Measurements from ENCODE around the gene SYT2. TPM values are rescaled to one million over a fixed set of nuclear protein-coding genes. Genes with fewer than 3 reads are reported as not detected.

Gene SYT2
- total RNA-seq, 1 donor from 2014 or later, result 0.07 TPM

- Mint-ChIP-seq H3K4me1 (ENCODE audit: low read depth) (no peaks in the 10 kb centered on the region), H3K27ac (ENCODE audit: unreplicated experiment) (no peak overlapping the region), H3K27me3 (ENCODE audit: low read depth) (peaks cover 72% of the 10 kb centered on the region)
Observed at GRCh38 chr1:202659541-202659940, 50.7 kb downstream of the SYT2 start.

GRCh38 chr1:202658769-202659168 is 51.5 kb downstream of the SYT2 start:
- H3K4me1 Mint-ChIP-seq (ENCODE audit: low read depth), result no peaks in the 10 kb centered on the region
- peaks cover 72% of the 10 kb centered on the region for H3K27me3 Mint-ChIP-seq (ENCODE audit: low read depth)
- DNase-seq (ENCODE audit: low spot score), result no peak
- H3K9me3 Mint-ChIP-seq (ENCODE audit: low read depth), result no peaks in the 10 kb centered on the region
- no peak for TF ChIP-seq CTCF (IDR thresholded peaks at IDR 0.05)
- H3K4me3 Mint-ChIP-seq (ENCODE audit: unreplicated experiment), result no peak overlapping the region
- no peak overlapping the region for H3K27ac Mint-ChIP-seq (ENCODE audit: unreplicated experiment)
- H3K36me3 Mint-ChIP-seq (ENCODE audit: low read depth), result no peaks in the 10 kb centered on the region

More at GRCh38 chr1:202659541-202659940, 50.7 kb downstream of the SYT2 start:
- Mint-ChIP-seq H3K9me3 (ENCODE audit: low read depth) (no peaks in the 10 kb centered on the region), H3K4me3 (ENCODE audit: unreplicated experiment) (no peak overlapping the region), H3K36me3 (ENCODE audit: low read depth) (no peaks in the 10 kb centered on the region)
- no peak for DNase-seq (ENCODE audit: low spot score)
- no peak for TF ChIP-seq CTCF (IDR thresholded peaks at IDR 0.05)

GRCh38 chr1:202658251-202658759 is 51.9 kb downstream of the SYT2 start:
- Mint-ChIP-seq H3K4me1 (ENCODE audit: low read depth) (no peaks in the 10 kb centered on the region), H3K4me3 (ENCODE audit: unreplicated experiment) (no peak overlapping the region), H3K27me3 (ENCODE audit: low read depth) (peaks cover 68% of the 10 kb centered on the region), H3K9me3 (ENCODE audit: low read depth) (no peaks in the 10 kb centered on the region), H3K27ac (ENCODE audit: unreplicated experiment) (no peak overlapping the region), H3K36me3 (ENCODE audit: low read depth) (no peaks in the 10 kb centered on the region)
- no peak for DNase-seq (ENCODE audit: low spot score)
- no peak for TF ChIP-seq CTCF (IDR thresholded peaks at IDR 0.05)

- no peaks in the 10 kb centered on the region for H3K9me3 Mint-ChIP-seq (ENCODE audit: low read depth)
Observed at GRCh38 chr1:202656951-202657646, 53.2 kb downstream of the SYT2 start.

GRCh38 chr1:202656057-202656456 is 54.2 kb downstream of the SYT2 start:
- Mint-ChIP-seq H3K27ac (ENCODE audit: unreplicated experiment) (no peak overlapping the region), H3K27me3 (ENCODE audit: low read depth) (peaks cover 80% of the 10 kb centered on the region), H3K36me3 (ENCODE audit: low read depth) (no peaks in the 10 kb centered on the region), H3K4me3 (ENCODE audit: unreplicated experiment) (no peak overlapping the region), H3K4me1 (ENCODE audit: low read depth) (no peaks in the 10 kb centered on the region), H3K9me3 (ENCODE audit: low read depth) (no peaks in the 10 kb centered on the region)
- no peak for DNase-seq (ENCODE audit: low spot score)
- TF ChIP-seq CTCF (IDR thresholded peaks at IDR 0.05), result peak; percentile 15

More at GRCh38 chr1:202656951-202657646, 53.2 kb downstream of the SYT2 start:
- Mint-ChIP-seq H3K27ac (ENCODE audit: unreplicated experiment) (no peak overlapping the region), H3K27me3 (ENCODE audit: low read depth) (peaks cover 73% of the 10 kb centered on the region), H3K4me3 (ENCODE audit: unreplicated experiment) (no peak overlapping the region), H3K36me3 (ENCODE audit: low read depth) (no peaks in the 10 kb centered on the region), H3K4me1 (ENCODE audit: low read depth) (no peaks in the 10 kb centered on the region)
- TF ChIP-seq CTCF (IDR thresholded peaks at IDR 0.05), result peak; percentile 39
- DNase-seq (ENCODE audit: low spot score), result no peak

All from chondrocyte (in vitro differentiated cells).